Neural progenitor cell (in vitro differentiated cells): ENCODE data around the gene SUGCT. TPM values are rescaled to one million over a fixed set of nuclear protein-coding genes. Genes with fewer than 3 reads are reported as not detected.

Experiments used
- DNase-seq: peaks from one replicate; pipeline ENCODE4 v3.0.0-alpha.2; 2016; ENCODE audit warnings: low spot score
- H2AFZ ChIP-seq: fragments of 200-600 bp; sonication (generic); replicated peaks from 2 replicates; pipeline ENCODE4 v1.6.1; 2016; ENCODE audit warnings: antibody characterized with exemption
- H3F3A ChIP-seq: fragments of 200-600 bp; sonication (generic); 2 replicates; pipeline ENCODE4 v1.6.1; 2016; ENCODE audit warnings: antibody characterized with exemption, low read depth
- H3K27ac ChIP-seq: fragments of 200-600 bp; sonication (generic); 2 replicates; pipeline ENCODE4 v1.5.1; 2016; ENCODE audit warnings: mild to moderate bottlenecking
- H3K27me3 ChIP-seq: fragments of 200-600 bp; sonication (generic); 2 replicates; pipeline ENCODE4 v1.6.1; 2016; ENCODE audit warnings: mild to moderate bottlenecking, moderate library complexity
- H3K36me3 ChIP-seq: fragments of 200-600 bp; sonication (generic); 2 replicates; pipeline ENCODE4 v1.5.1; 2016
- H3K4me1 ChIP-seq: fragments of 200-600 bp; sonication (generic); 2 replicates; pipeline ENCODE4 v1.6.1; 2016; ENCODE audit warnings: mixed run types
- H3K4me2 ChIP-seq: fragments of 200-600 bp; sonication (generic); 2 replicates; pipeline ENCODE4 v1.6.1; 2016
- H3K4me3 ChIP-seq: fragments of 200-600 bp; sonication (generic); 2 replicates; pipeline ENCODE4 v1.5.1; 2016
- H3K79me2 ChIP-seq: fragments of 200-600 bp; sonication (generic); 2 replicates; pipeline ENCODE4 v1.6.1; 2016; ENCODE audit warnings: low read depth
- H3K9ac ChIP-seq: fragments of 200-600 bp; sonication (generic); 2 replicates; pipeline ENCODE4 v1.6.1; 2016
- H3K9me3 ChIP-seq: fragments of 200-600 bp; sonication (generic); 2 replicates; pipeline ENCODE4 v1.5.1; 2016; ENCODE audit warnings: low read depth
- H4K20me1 ChIP-seq: fragments of 200-600 bp; sonication (generic); 2 replicates; pipeline ENCODE4 v1.6.1; 2016; ENCODE audit warnings: low read depth
- H3K27ac Mint-ChIP-seq: 3 replicates; pipeline ENCODE4 v1.8.0; 2021; ENCODE audit warnings: mixed read lengths
- H3K27me3 Mint-ChIP-seq: 2 replicates; pipeline ENCODE4 v1.8.0; 2022; ENCODE audit warnings: low read depth, mild to moderate bottlenecking, inconsistent platforms, moderate library complexity, mixed read lengths; ENCODE audit not compliant: insufficient read depth
- H3K36me3 Mint-ChIP-seq: 3 replicates; pipeline ENCODE4 v1.8.0; 2021; ENCODE audit warnings: mixed read lengths
- H3K4me1 Mint-ChIP-seq: 3 replicates; pipeline ENCODE4 v1.8.0; 2021; ENCODE audit warnings: mixed read lengths
- H3K4me3 Mint-ChIP-seq: 3 replicates; pipeline ENCODE4 v1.8.0; 2021; ENCODE audit warnings: mild to moderate bottlenecking, moderate library complexity, mixed read lengths
- H3K9me3 Mint-ChIP-seq: 3 replicates; pipeline ENCODE4 v1.8.0; 2020; ENCODE audit warnings: mixed read lengths
- CTCF ChIP-seq: fragments of 200-600 bp; sonication (generic); IDR thresholded peaks from 2 replicates; pipeline ENCODE4 v1.5.1; 2017; ENCODE audit warnings: antibody characterized with exemption, mild to moderate bottlenecking
- EZH2 ChIP-seq: fragments of 200-600 bp; sonication (generic); IDR thresholded peaks from 2 replicates; pipeline ENCODE4 v1.6.1; 2017; ENCODE audit warnings: antibody characterized with exemption, mild to moderate bottlenecking, moderate library complexity
- EZH2phosphoT487 ChIP-seq: fragments of 200-600 bp; sonication (generic); IDR thresholded peaks from 2 replicates; pipeline ENCODE4 v1.6.1; 2017; ENCODE audit warnings: antibody characterized with exemption
- total RNA-seq: library from RNA; depleted of rRNA; stranded (reverse); fragments of >200 nt; gene quantifications from 2 replicates; pipeline ENCODE4 v1.2.3, GENCODE V29; 2015; ENCODE audit warnings: low replicate concordance

Gene SUGCT
- total RNA-seq, 1 donor from 2014 or later: 10.1 TPM

- no peak overlapping the region for H3K4me2 ChIP-seq
- H4K20me1 ChIP-seq: no peaks in the 10 kb centered on the region
- no peaks in the 10 kb centered on the region for H3K27me3 ChIP-seq
- Mint-ChIP-seq H3K4me3 (no peak overlapping the region), H3K36me3 (no peaks in the 10 kb centered on the region), H3K4me1 (no peaks in the 10 kb centered on the region), H3K9me3 (peaks cover 14% of the 10 kb centered on the region), H3K27ac (no peak overlapping the region), H3K27me3 (no peaks in the 10 kb centered on the region)
- DNase-seq: no peak
- TF ChIP-seq EZH2 (no peak), EZH2phosphoT487 (no peak), CTCF (no peak)
- H3K4me1 ChIP-seq: no peaks in the 10 kb centered on the region
- H3K79me2 ChIP-seq: no peaks in the 10 kb centered on the region
- no peak overlapping the region for H2AFZ ChIP-seq
- H3K9ac ChIP-seq: no peak overlapping the region
- H3K36me3 ChIP-seq: peaks cover 6% of the 10 kb centered on the region
- H3K4me3 ChIP-seq: no peak overlapping the region
- no peaks in the 10 kb centered on the region for H3F3A ChIP-seq
- H3K27ac ChIP-seq: no peak overlapping the region
- H3K9me3 ChIP-seq: no peaks in the 10 kb centered on the region
Observed at GRCh38 chr7:40815512-40815911, 680.7 kb downstream of the SUGCT start.

GRCh38 chr7:40822861-40823260 lies 688.1 kb downstream of the SUGCT start:
- no peaks in the 10 kb centered on the region for H3K36me3 ChIP-seq
- Mint-ChIP-seq H3K36me3 (no peaks in the 10 kb centered on the region), H3K27me3 (peaks cover 4% of the 10 kb centered on the region), H3K9me3 (peaks cover 7% of the 10 kb centered on the region), H3K4me1 (peaks cover 19% of the 10 kb centered on the region), H3K27ac (no peak overlapping the region), H3K4me3 (no peak overlapping the region)
- H3K4me2 ChIP-seq: no peak overlapping the region
- no peaks in the 10 kb centered on the region for H4K20me1 ChIP-seq
- H3K9ac ChIP-seq: no peak overlapping the region
- no peak for DNase-seq
- H3K27ac ChIP-seq: no peak overlapping the region
- H3K4me3 ChIP-seq: no peak overlapping the region
- no peaks in the 10 kb centered on the region for H3K9me3 ChIP-seq
- TF ChIP-seq EZH2 (no peak), EZH2phosphoT487 (no peak), CTCF (no peak)
- peaks cover 32% of the 10 kb centered on the region for H3K4me1 ChIP-seq
- peaks cover 22% of the 10 kb centered on the region for H3F3A ChIP-seq
- H3K27me3 ChIP-seq: no peaks in the 10 kb centered on the region
- no peak overlapping the region for H2AFZ ChIP-seq
- no peaks in the 10 kb centered on the region for H3K79me2 ChIP-seq

GRCh38 chr7:40824461-40824860 lies 689.7 kb downstream of the SUGCT start:
- Histone ChIP-seq H3K79me2 (no peaks in the 10 kb centered on the region), H3K9me3 (no peaks in the 10 kb centered on the region), H3F3A (peaks cover 25% of the 10 kb centered on the region), H3K4me2 (no peak overlapping the region), H3K4me1 (peaks cover 35% of the 10 kb centered on the region), H3K27me3 (no peaks in the 10 kb centered on the region), H3K27ac (no peak overlapping the region), H3K36me3 (no peaks in the 10 kb centered on the region), H3K9ac (no peak overlapping the region), H3K4me3 (no peak overlapping the region), H2AFZ (no peak overlapping the region), H4K20me1 (no peaks in the 10 kb centered on the region)
- peaks cover 6% of the 10 kb centered on the region for H3K27me3 Mint-ChIP-seq
- H3K4me3 Mint-ChIP-seq: no peak overlapping the region
- DNase-seq: no peak
- no peaks in the 10 kb centered on the region for H3K36me3 Mint-ChIP-seq
- H3K27ac Mint-ChIP-seq: no peak overlapping the region
- peaks cover 32% of the 10 kb centered on the region for H3K4me1 Mint-ChIP-seq
- TF ChIP-seq EZH2: no peak
- no peak for TF ChIP-seq EZH2phosphoT487
- TF ChIP-seq CTCF: no peak
- H3K9me3 Mint-ChIP-seq: peaks cover 2% of the 10 kb centered on the region
